ENCODE results near the gene SMAD7.

GRCh38 chr18:48901145-48902022 lies 49.4 kb downstream of the SMAD7 start:
- TF ChIP-seq POLR2AphosphoS5 (IDR thresholded peaks at IDR 0.05): no peak
- TF ChIP-seq CTCF (IDR thresholded peaks at IDR 0.05): no peak
- no peak for TF ChIP-seq POLR2A (IDR thresholded peaks at IDR 0.05; ENCODE audit: low read depth)
- TF ChIP-seq EP300 (IDR thresholded peaks at IDR 0.05): no peak

All from esophagus muscularis mucosa (tissue), 4 donors.